ENCODE data around the gene OBSL1.
A peak's percentile ranks its signal among the peaks of the same experiment; 100 is the strongest.

The OBSL1 gene

GRCh38 chr2:219552382-219553167 lies 18.8 kb downstream of the OBSL1 start:
- TF ChIP-seq EP300 (IDR thresholded peaks at IDR 0.05; ENCODE audit: borderline replicate concordance), result no peak
- no peak for TF ChIP-seq TAF1 (IDR thresholded peaks at IDR 0.05; ENCODE audit: low read depth)
- TF ChIP-seq CREB1 (IDR thresholded peaks at IDR 0.05; ENCODE audit: low read depth), result no peak
- TF ChIP-seq ZBTB7A (IDR thresholded peaks at IDR 0.05; ENCODE audit: low read depth), result 0 out of 2 replicates have a peak, but pooled peaks have one; percentile 42
- TF ChIP-seq MAX (IDR thresholded peaks at IDR 0.05), result peak; percentile 83
- no peak for TF ChIP-seq CEBPB (IDR thresholded peaks at IDR 0.05)
- TF ChIP-seq FOXM1 (IDR thresholded peaks at IDR 0.05; ENCODE audit: borderline replicate concordance, low read depth), result no peak
- TF ChIP-seq YY1 (IDR thresholded peaks at IDR 0.05; ENCODE audit: low read depth), result no peak
- no peak for TF ChIP-seq RAD21 (IDR thresholded peaks at IDR 0.05; ENCODE audit: low read depth)
- no peak for TF ChIP-seq NFIC (IDR thresholded peaks at IDR 0.05)
- TF ChIP-seq EGR1 (IDR thresholded peaks at IDR 0.05), result no peak
- 0 out of 2 replicates have a peak, but pooled peaks have one; percentile 1 for TF ChIP-seq USF1 (IDR thresholded peaks at IDR 0.05)
- TF ChIP-seq TEAD4 (IDR thresholded peaks at IDR 0.05), result no peak
- TF ChIP-seq TCF12 (IDR thresholded peaks at IDR 0.05; ENCODE audit: low read depth), result no peak
- no peak for TF ChIP-seq REST (IDR thresholded peaks at IDR 0.05; ENCODE audit: low read depth)

- TF ChIP-seq TCF12 (IDR thresholded peaks at IDR 0.05; ENCODE audit: low read depth) (no peak), ZBTB7A (IDR thresholded peaks at IDR 0.05; ENCODE audit: low read depth) (peak; percentile 65)
Measured at GRCh38 chr2:219551441-219552381, 19.6 kb downstream of the OBSL1 start.

- TF ChIP-seq YY1 (IDR thresholded peaks at IDR 0.05; ENCODE audit: low read depth) (no peak), FOXM1 (IDR thresholded peaks at IDR 0.05; ENCODE audit: borderline replicate concordance, low read depth) (no peak), TAF1 (IDR thresholded peaks at IDR 0.05; ENCODE audit: low read depth) (no peak), REST (IDR thresholded peaks at IDR 0.05; ENCODE audit: low read depth) (no peak), MAX (IDR thresholded peaks at IDR 0.05) (no peak), TEAD4 (IDR thresholded peaks at IDR 0.05) (no peak), NFIC (IDR thresholded peaks at IDR 0.05) (no peak), EP300 (IDR thresholded peaks at IDR 0.05; ENCODE audit: borderline replicate concordance) (no peak), USF1 (IDR thresholded peaks at IDR 0.05) (no peak), CEBPB (IDR thresholded peaks at IDR 0.05) (no peak), ZBTB7A (IDR thresholded peaks at IDR 0.05; ENCODE audit: low read depth) (no peak), RAD21 (IDR thresholded peaks at IDR 0.05; ENCODE audit: low read depth) (no peak)
Measured at GRCh38 chr2:219549619-219550018, 21.7 kb downstream of the OBSL1 start.

- TF ChIP-seq RAD21 (IDR thresholded peaks at IDR 0.05; ENCODE audit: low read depth), result no peak
- no peak for TF ChIP-seq EP300 (IDR thresholded peaks at IDR 0.05; ENCODE audit: borderline replicate concordance)
- no peak for TF ChIP-seq TCF12 (IDR thresholded peaks at IDR 0.05; ENCODE audit: low read depth)
- no peak for TF ChIP-seq TAF1 (IDR thresholded peaks at IDR 0.05; ENCODE audit: low read depth)
- no peak for TF ChIP-seq USF1 (IDR thresholded peaks at IDR 0.05)
- no peak for TF ChIP-seq MAX (IDR thresholded peaks at IDR 0.05)
- no peak for TF ChIP-seq REST (IDR thresholded peaks at IDR 0.05; ENCODE audit: low read depth)
- no peak for TF ChIP-seq ZBTB7A (IDR thresholded peaks at IDR 0.05; ENCODE audit: low read depth)
- TF ChIP-seq YY1 (IDR thresholded peaks at IDR 0.05; ENCODE audit: low read depth), result no peak
- no peak for TF ChIP-seq TEAD4 (IDR thresholded peaks at IDR 0.05)
Measured at GRCh38 chr2:219548990-219549389, 22.3 kb downstream of the OBSL1 start.
